ENCODE measurements around the gene VPREB1. TPM values are rescaled to one million over a fixed set of nuclear protein-coding genes. Genes with fewer than 3 reads are reported as not detected.

The VPREB1 gene
- total RNA-seq, 1 experiment from 2014 or later = not detected

GRCh38 chr22:22196018-22196533 lies 48.5 kb upstream of the VPREB1 start:
- Histone ChIP-seq H3K27ac (ENCODE audit: low read depth, low read length, poor library complexity, severe bottlenecking) (no peak overlapping the region), H3K4me1 (ENCODE audit: insufficient read depth, low read length, poor library complexity, severe bottlenecking) (no peaks in the 10 kb centered on the region), H3K9me3 (ENCODE audit: low read depth, low read length, poor library complexity, severe bottlenecking) (no peaks in the 10 kb centered on the region), H3K36me3 (ENCODE audit: insufficient read depth, low read length, poor library complexity, severe bottlenecking) (no peaks in the 10 kb centered on the region), H3K27me3 (replicated peaks; ENCODE audit: insufficient read depth, low read depth, low read length, poor library complexity) (peaks cover 28% of the 10 kb centered on the region), H3K4me3 (ENCODE audit: low read depth, low read length, poor library complexity, severe bottlenecking) (no peak overlapping the region)
- no TSS peak for BruUV-seq (replicated peaks)
- POLR2A ChIA-PET (ENCODE audit: low non-redundant PET) = no interaction called here
- no peak for TF ChIP-seq EZH2 (IDR thresholded peaks at IDR 0.05; ENCODE audit: borderline replicate concordance, low read depth, low read length, poor library complexity, severe bottlenecking)
- no peak for DNase-seq (ENCODE audit: low spot score)
- CTCF ChIA-PET = interaction anchor here (0.6 kb wide), 1 partner anchor 10 kb away, joined by 3 read pairs; no protein-coding TSS in a partner anchor
- intact Hi-C loops (cut with micrococcal nuclease; ENCODE audit: unreplicated experiment) = no loop called here

- CTCF ChIA-PET = interaction anchor here (0.6 kb wide), 1 partner anchor 11 kb away, joined by 3 read pairs; no protein-coding TSS in a partner anchor
- TF ChIP-seq CTCF (conservative IDR thresholded peaks at IDR 0.05; ENCODE audit: low read depth, low read length) (no peak), EZH2 (IDR thresholded peaks at IDR 0.05; ENCODE audit: borderline replicate concordance, low read depth, low read length, poor library complexity, severe bottlenecking) (no peak)
- H3K27me3 ChIP-seq (replicated peaks; ENCODE audit: insufficient read depth, low read depth, low read length, poor library complexity) = peaks cover 36% of the 10 kb centered on the region
Observed at GRCh38 chr22:22196833-22197477, 47.6 kb upstream of the VPREB1 start.

GRCh38 chr22:22197993-22198402 lies 46.6 kb upstream of the VPREB1 start:
- POLR2A ChIA-PET (ENCODE audit: low non-redundant PET) = no interaction called here
- Histone ChIP-seq H3K27me3 (replicated peaks; ENCODE audit: insufficient read depth, low read depth, low read length, poor library complexity) (peaks cover 45% of the 10 kb centered on the region), H3K27ac (ENCODE audit: low read depth, low read length, poor library complexity, severe bottlenecking) (no peak overlapping the region), H3K36me3 (ENCODE audit: insufficient read depth, low read length, poor library complexity, severe bottlenecking) (no peaks in the 10 kb centered on the region), H3K4me1 (ENCODE audit: insufficient read depth, low read length, poor library complexity, severe bottlenecking) (no peaks in the 10 kb centered on the region), H3K4me3 (ENCODE audit: low read depth, low read length, poor library complexity, severe bottlenecking) (no peak overlapping the region), H3K9me3 (ENCODE audit: low read depth, low read length, poor library complexity, severe bottlenecking) (no peaks in the 10 kb centered on the region)
- BruUV-seq (replicated peaks) = no TSS peak
- intact Hi-C loops (cut with micrococcal nuclease; ENCODE audit: unreplicated experiment) = no loop called here
- CTCF ChIA-PET = no interaction called here
- TF ChIP-seq CTCF (conservative IDR thresholded peaks at IDR 0.05; ENCODE audit: low read depth, low read length) (no peak), EZH2 (IDR thresholded peaks at IDR 0.05; ENCODE audit: borderline replicate concordance, low read depth, low read length, poor library complexity, severe bottlenecking) (no peak)
- no peak for DNase-seq (ENCODE audit: low spot score)

More at GRCh38 chr22:22196833-22197477, 47.6 kb upstream of the VPREB1 start:
- H3K4me1 ChIP-seq (ENCODE audit: insufficient read depth, low read length, poor library complexity, severe bottlenecking) = no peaks in the 10 kb centered on the region
- no peak for DNase-seq (ENCODE audit: low spot score)
- H3K9me3 ChIP-seq (ENCODE audit: low read depth, low read length, poor library complexity, severe bottlenecking) = no peaks in the 10 kb centered on the region
- H3K27ac ChIP-seq (ENCODE audit: low read depth, low read length, poor library complexity, severe bottlenecking) = no peak overlapping the region
- no TSS peak for BruUV-seq (replicated peaks)
- H3K36me3 ChIP-seq (ENCODE audit: insufficient read depth, low read length, poor library complexity, severe bottlenecking) = no peaks in the 10 kb centered on the region
- intact Hi-C loops (cut with micrococcal nuclease; ENCODE audit: unreplicated experiment) = no loop called here
- no peak overlapping the region for H3K4me3 ChIP-seq (ENCODE audit: low read depth, low read length, poor library complexity, severe bottlenecking)
- POLR2A ChIA-PET (ENCODE audit: low non-redundant PET) = no interaction called here
